Ramos (cell line): ENCODE data around the gene AKR1C2.
"Not testable (repeated sequence)": the region's sequence is repeated elsewhere in the genome, so short reads cannot be mapped to it uniquely, and the experiment has no call there.

ENCODE experiments used
- in situ Hi-C: fragments of 300-500 bp; cut with MboI; formaldehyde crosslinking; loops from one replicate; pipeline ENCODE4 v1.14.3; 2022; ENCODE audit warnings: low sequenced_read_pairs; ENCODE audit not compliant: unreplicated experiment

AKR1C2 gene

DNA sequence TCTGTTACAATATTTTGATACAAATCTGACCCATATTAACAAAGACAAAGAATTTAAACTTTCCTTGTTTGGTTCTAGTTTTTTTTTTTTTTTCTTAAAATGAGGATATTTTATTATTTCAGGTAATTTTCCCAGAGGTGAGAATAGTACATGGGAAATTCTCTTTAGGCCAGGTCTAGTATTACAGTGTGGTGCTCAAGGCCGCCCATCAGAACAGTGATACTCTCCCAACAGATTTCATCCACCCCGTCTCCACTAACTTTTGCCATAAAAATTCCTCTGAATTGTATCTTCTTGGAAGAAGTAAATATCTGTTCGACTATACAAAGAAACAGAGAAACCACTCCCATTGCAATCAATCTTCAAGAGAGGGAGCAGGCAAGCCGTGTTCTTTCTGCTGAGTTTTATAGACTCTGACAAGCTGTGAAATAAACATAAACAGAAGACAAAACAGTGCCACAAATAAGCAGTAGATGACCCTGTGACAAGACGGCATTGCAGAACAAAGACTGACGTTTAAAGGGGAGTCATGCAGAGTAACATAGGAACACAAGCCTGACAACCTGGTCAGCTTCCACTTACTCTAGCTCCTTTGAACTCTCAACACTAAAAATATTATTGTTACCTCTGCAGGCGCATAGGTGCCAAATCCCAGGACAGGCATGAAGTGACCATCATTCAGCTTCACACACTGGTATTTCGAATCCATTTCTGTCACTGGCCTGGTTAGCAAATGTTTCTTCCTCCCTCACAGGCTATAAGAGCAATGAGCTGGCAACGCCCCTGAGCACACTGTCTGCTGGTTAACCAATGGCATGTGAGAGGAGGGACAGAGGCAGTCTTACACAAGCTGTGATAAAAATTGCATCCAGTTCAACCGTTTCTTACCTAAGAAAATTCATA lies at the start of gene AKR1C2:
TSS of gene AKR1C2 (minus strand) at position 731 of the 903 bp plus-strand sequence. CDS start at position 709, 22 bp downstream.
- in situ Hi-C loops = not testable (repeated sequence)

- in situ Hi-C loops = not testable (repeated sequence)
Measured at GRCh38 chr10:5052951-5053500, 49.4 kb upstream of the AKR1C2 start.

GRCh38 chr10:5047912-5048628 lies 44.4 kb upstream of the AKR1C2 start:
- in situ Hi-C loops = no loop called here

DNA sequence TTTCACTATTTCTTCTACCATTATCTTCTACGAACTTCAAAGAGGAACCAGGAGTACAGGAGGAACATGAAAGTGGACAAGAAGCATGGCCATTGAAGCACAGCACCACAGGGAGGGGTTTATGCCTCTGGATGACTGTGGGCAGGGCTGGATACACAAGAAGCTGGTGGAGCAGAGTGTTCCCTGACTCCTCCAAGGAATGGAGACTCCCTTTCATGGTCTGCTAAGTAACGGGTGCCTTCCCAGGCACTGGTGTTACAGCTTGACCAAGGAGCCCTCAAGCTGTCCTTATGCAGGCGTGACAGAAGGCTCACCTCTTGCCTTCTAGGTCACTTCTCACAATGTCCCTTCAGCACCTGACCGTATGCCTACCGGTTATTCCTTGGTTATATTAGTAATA lies 43.4 kb upstream of the AKR1C2 start:
- in situ Hi-C loops = not testable (repeated sequence)

- in situ Hi-C loops = no loop called here
Measured at GRCh38 chr10:5046410-5046809, 42.8 kb upstream of the AKR1C2 start.

GRCh38 chr10:5045095-5045494 lies 41.4 kb upstream of the AKR1C2 start:
- in situ Hi-C loops = no loop called here

DNA sequence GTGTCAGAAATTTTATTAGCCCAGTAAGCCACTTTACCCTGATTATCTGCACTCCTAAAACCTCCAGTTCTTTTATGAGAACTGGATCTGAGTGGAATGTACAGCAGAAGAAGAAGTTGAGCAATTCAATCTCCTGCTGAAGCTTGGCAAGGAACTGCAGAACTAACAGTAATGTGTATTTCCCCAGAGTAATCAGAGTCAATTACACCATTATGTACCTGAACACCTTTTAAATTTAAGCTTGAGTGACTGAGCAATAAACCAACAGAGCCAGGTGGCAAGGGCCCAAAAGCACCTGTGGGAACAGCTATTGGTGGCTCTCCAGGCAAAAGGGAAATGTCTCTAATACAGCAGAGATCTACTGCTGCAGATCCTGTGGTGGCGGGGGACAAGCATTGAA lies 40.1 kb upstream of the AKR1C2 start:
- in situ Hi-C loops = no loop called here

DNA sequence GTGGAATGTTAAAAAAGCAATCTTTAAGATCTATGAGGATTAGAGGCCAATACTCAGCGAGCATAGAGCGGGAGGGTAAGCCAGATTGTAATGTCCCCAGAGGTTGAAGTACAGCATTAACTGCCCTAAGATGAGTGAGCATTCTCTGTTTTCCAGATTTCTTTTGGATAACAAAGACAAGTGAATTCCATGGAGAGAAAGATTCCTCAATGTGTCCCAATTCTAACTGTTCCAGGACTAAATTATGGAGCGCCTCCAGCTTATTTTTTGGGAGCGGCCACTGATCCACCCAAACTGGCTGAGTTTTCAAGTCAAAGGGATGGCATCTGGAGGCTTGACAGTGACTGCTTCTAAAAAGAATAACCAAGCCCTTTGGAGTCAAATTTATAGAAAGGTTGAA lies 39.3 kb upstream of the AKR1C2 start:
- in situ Hi-C loops = no loop called here

- in situ Hi-C loops = no loop called here
Measured at GRCh38 chr10:5041471-5042023, 37.9 kb upstream of the AKR1C2 start.

GRCh38 chr10:5040781-5041470 lies 37.3 kb upstream of the AKR1C2 start:
- in situ Hi-C loops = no loop called here

DNA sequence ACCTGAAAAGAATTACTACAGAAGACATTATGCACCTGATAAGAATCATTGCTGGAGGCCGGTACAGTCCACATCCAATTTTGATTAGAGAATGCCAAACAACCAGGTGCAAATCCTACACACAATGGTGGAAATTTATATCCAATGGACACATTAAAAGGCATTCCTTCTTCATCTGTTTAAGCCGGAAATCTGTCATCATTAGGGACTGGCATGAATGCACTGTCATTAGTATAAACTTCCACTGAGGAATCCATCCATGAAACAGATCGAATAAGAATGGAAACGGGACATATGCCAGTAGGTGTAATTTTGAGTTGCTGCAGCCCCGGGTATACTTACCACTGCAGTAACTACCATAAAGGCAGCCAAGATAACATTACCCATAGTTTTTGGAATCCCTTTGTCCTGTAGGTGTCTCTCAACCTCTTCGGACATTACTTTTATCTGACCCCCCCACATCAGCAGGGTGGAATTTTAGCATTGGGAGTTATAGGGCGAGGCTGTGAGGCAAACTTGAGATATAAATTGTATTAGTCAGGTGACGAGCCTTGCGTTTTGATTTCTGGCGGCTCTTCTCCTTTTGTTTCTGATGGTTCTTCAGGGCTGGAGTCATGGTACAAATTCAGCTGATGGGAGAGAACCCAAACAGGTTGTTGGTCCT lies 36.5 kb upstream of the AKR1C2 start:
- in situ Hi-C loops = no loop called here

DNA sequence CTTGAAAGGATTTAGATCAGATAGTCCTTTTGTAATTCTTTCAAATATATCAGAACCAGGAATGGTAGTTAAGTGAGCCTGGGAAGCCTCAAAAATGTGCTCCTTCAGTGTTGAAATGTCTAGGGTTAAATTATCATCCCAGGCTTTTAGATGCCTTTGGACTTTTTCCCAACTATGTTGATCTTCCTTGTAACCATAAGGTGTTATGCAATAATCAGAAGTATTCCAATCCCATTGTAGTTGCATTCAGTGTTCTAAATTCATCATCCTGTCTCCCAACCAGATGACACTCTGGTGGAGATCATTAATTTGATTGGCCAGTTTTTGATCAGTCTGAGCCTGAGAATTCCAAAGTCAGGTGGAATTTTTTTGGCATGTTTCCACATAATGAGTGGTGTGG lies 35.1 kb upstream of the AKR1C2 start:
- in situ Hi-C loops = no loop called here

- in situ Hi-C loops = no loop called here
Measured at GRCh38 chr10:5038101-5038500, 34.4 kb upstream of the AKR1C2 start.

GRCh38 chr10:5036511-5036910 lies 32.9 kb upstream of the AKR1C2 start:
- in situ Hi-C loops = no loop called here

- in situ Hi-C loops = no loop called here
Measured at GRCh38 chr10:5035356-5035755, 31.7 kb upstream of the AKR1C2 start.

DNA sequence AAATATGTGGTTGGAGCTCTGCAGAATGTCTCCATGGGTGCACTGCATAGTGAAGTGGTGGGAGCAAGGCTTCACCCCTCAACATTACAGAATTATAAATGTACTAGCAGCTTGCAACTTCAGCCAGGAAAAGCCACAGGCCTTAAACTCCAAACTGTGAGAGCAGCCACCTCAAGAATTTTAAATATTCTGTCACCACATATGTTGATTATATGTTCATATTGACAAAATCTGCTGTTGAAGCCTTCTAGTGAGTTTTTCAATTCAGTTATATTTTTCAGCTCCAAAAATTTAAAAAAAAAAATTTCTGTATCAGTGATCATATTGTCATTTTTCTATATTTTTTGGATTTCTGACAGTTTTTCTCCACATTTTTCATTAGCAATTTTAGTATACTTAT lies 30.9 kb upstream of the AKR1C2 start:
- in situ Hi-C loops = no loop called here

GRCh38 chr10:5033061-5033778 lies 29.6 kb upstream of the AKR1C2 start:
- in situ Hi-C loops = no loop called here

- in situ Hi-C loops = not testable (repeated sequence)
Measured at GRCh38 chr10:5032444-5032843, 28.8 kb upstream of the AKR1C2 start.

DNA sequence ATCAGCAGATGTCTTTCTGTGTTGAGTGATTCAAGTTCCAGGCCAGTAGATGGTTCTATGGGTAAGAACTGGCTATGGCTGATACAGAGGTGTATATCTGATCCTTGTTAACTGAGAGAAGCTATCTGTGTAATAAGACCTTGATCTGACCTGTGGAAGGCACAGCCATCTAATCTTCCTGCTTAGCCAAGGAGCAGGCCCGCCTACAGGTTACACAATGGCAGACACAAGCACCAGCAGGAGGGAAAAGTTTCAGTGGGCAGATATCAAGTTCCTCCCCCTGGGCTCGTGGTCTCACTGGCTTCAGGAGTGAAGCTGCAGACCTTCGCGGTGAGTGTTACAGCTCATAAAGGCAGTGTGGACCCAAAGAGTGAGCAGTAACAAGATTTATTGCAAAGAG lies 27.9 kb upstream of the AKR1C2 start:
- in situ Hi-C loops = not testable (repeated sequence)
